PFSK-1 (cell line): Measurements from ENCODE around the gene SEC14L5.

Source experiments
- POLR2AphosphoS5 ChIP-seq: IDR thresholded peaks from 2 replicates; pipeline ENCODE4 v1.6.1; 2012; ENCODE audit warnings: low read depth, mild to moderate bottlenecking, control low read depth, low read length, moderate library complexity
- SIN3A ChIP-seq: IDR thresholded peaks from 2 replicates; pipeline ENCODE4 v1.6.1; 2012; ENCODE audit warnings: mild to moderate bottlenecking, low read length, moderate library complexity, borderline replicate concordance; ENCODE audit not compliant: insufficient read depth
- TF ChIP-seq, protein P1 (sequence below), 2 experiments: IDR thresholded peaks; 2 replicates each; pipeline versions ENCODE4 v1.6.1 to v1.8.0; 2011 to 2012; ENCODE audit warnings: low read depth in 2 of 2, low read length in 2 of 2, control low read depth in 1 of 2, inconsistent platforms in 1 of 2, mild to moderate bottlenecking in 1 of 2, moderate library complexity in 1 of 2; ENCODE audit not compliant: insufficient read depth in 1 of 2

- TF ChIP-seq, protein P1, sequence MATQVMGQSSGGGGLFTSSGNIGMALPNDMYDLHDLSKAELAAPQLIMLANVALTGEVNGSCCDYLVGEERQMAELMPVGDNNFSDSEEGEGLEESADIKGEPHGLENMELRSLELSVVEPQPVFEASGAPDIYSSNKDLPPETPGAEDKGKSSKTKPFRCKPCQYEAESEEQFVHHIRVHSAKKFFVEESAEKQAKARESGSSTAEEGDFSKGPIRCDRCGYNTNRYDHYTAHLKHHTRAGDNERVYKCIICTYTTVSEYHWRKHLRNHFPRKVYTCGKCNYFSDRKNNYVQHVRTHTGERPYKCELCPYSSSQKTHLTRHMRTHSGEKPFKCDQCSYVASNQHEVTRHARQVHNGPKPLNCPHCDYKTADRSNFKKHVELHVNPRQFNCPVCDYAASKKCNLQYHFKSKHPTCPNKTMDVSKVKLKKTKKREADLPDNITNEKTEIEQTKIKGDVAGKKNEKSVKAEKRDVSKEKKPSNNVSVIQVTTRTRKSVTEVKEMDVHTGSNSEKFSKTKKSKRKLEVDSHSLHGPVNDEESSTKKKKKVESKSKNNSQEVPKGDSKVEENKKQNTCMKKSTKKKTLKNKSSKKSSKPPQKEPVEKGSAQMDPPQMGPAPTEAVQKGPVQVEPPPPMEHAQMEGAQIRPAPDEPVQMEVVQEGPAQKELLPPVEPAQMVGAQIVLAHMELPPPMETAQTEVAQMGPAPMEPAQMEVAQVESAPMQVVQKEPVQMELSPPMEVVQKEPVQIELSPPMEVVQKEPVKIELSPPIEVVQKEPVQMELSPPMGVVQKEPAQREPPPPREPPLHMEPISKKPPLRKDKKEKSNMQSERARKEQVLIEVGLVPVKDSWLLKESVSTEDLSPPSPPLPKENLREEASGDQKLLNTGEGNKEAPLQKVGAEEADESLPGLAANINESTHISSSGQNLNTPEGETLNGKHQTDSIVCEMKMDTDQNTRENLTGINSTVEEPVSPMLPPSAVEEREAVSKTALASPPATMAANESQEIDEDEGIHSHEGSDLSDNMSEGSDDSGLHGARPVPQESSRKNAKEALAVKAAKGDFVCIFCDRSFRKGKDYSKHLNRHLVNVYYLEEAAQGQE (IDR thresholded peaks at IDR 0.05; ENCODE audit: insufficient read depth in 1 of 2, low read depth in 2 of 2, low read length in 2 of 2), result no peak
- TF ChIP-seq POLR2AphosphoS5 (no peak), SIN3A (no peak)
Measured at GRCh38 chr16:4913130-4913773, 44.9 kb upstream of the SEC14L5 start.
